DMS79 treated with DMSO at 0.1 percent for 48 hours (cell line): ENCODE data around the gene CTNNA2.
"Not testable (repeated sequence)": the region's sequence is repeated elsewhere in the genome, so short reads cannot be mapped to it uniquely, and the experiment has no call there.

Source experiments
- DNase-seq: peaks from one replicate; lab custom pipeline; 2025; lab: John Stamatoyannopoulos, UW

The CTNNA2 gene

GRCh38 chr2:80091237-80091636, 578.4 kb downstream of the CTNNA2 start:
- DNase-seq: no peak

GRCh38 chr2:80092474-80092873, 579.6 kb downstream of the CTNNA2 start:
- no peak for DNase-seq

GRCh38 chr2:80098503-80098902, 585.7 kb downstream of the CTNNA2 start:
- DNase-seq: not testable (repeated sequence)

- DNase-seq: no peak
Measured at GRCh38 chr2:80102026-80102425, 589.2 kb downstream of the CTNNA2 start.

GRCh38 chr2:80105015-80105640, 592.3 kb downstream of the CTNNA2 start:
- no peak for DNase-seq

GRCh38 chr2:80111185-80111584, 598.3 kb downstream of the CTNNA2 start:
- DNase-seq: no peak

- no peak for DNase-seq
Measured at GRCh38 chr2:80112790-80113189, 599.9 kb downstream of the CTNNA2 start.

- DNase-seq: no peak
Measured at GRCh38 chr2:80113399-80113798, 600.5 kb downstream of the CTNNA2 start.

- no peak for DNase-seq
Measured at GRCh38 chr2:80114812-80115211, 602.0 kb downstream of the CTNNA2 start.

GRCh38 chr2:80117401-80117800, 604.5 kb downstream of the CTNNA2 start:
- DNase-seq: no peak

GRCh38 chr2:80120866-80121265, 608.0 kb downstream of the CTNNA2 start:
- DNase-seq: no peak

GRCh38 chr2:80122675-80123074, 609.8 kb downstream of the CTNNA2 start:
- no peak for DNase-seq

- DNase-seq: no peak
Measured at GRCh38 chr2:80126596-80127189, 613.8 kb downstream of the CTNNA2 start.

- DNase-seq: no peak
Measured at GRCh38 chr2:80128080-80128479, 615.2 kb downstream of the CTNNA2 start.

- DNase-seq: no peak
Measured at GRCh38 chr2:80132281-80132680, 619.4 kb downstream of the CTNNA2 start.

GRCh38 chr2:80135001-80135400, 622.1 kb downstream of the CTNNA2 start:
- DNase-seq: no peak

GRCh38 chr2:80136338-80136737, 623.5 kb downstream of the CTNNA2 start:
- DNase-seq: no peak

GRCh38 chr2:80139001-80139400, 626.1 kb downstream of the CTNNA2 start:
- no peak for DNase-seq

GRCh38 chr2:80141007-80141726, 628.3 kb downstream of the CTNNA2 start:
- DNase-seq: no peak

GRCh38 chr2:80145499-80145898, 632.6 kb downstream of the CTNNA2 start:
- no peak for DNase-seq

- not testable (repeated sequence) for DNase-seq
Measured at GRCh38 chr2:80146757-80147156, 633.9 kb downstream of the CTNNA2 start.

- no peak for DNase-seq
Measured at GRCh38 chr2:80147690-80148089, 634.8 kb downstream of the CTNNA2 start.

GRCh38 chr2:80148906-80149305, 636.1 kb downstream of the CTNNA2 start:
- no peak for DNase-seq
